Neuronal stem cell (in vitro differentiated cells): Measurements from ENCODE around the gene PHLDB3.

ENCODE experiments used
- DNase-seq: peaks from one replicate; pipeline ENCODE4 v3.0.0-alpha.2; 2013; ENCODE audit warnings: low spot score
- H2AFZ ChIP-seq: one replicate; pipeline ENCODE4 v1.6.1; 2013; ENCODE audit warnings: mild to moderate bottlenecking, low read length, inconsistent platforms
- H2AK5ac ChIP-seq: 2 replicates; pipeline ENCODE4 v1.6.1; 2013; ENCODE audit warnings: low read depth, mild to moderate bottlenecking, inconsistent platforms, low read length, moderate library complexity, mixed read lengths
- H2BK120ac ChIP-seq: 2 replicates; pipeline ENCODE4 v1.6.1; 2013; ENCODE audit warnings: low read depth, mild to moderate bottlenecking, inconsistent platforms, low read length, moderate library complexity, mixed read lengths
- H2BK12ac ChIP-seq: one replicate; pipeline ENCODE4 v1.6.1; 2013; ENCODE audit warnings: low read length, inconsistent platforms
- H2BK15ac ChIP-seq: 2 replicates; pipeline ENCODE4 v1.6.1; 2013; ENCODE audit warnings: mild to moderate bottlenecking, low read length, inconsistent platforms, mixed read lengths
- H2BK5ac ChIP-seq: one replicate; pipeline ENCODE4 v1.6.1; 2013; ENCODE audit warnings: inconsistent platforms, mild to moderate bottlenecking, low read length, moderate library complexity
- H3K14ac ChIP-seq: one replicate; pipeline ENCODE4 v1.6.1; 2013; ENCODE audit warnings: low read length, inconsistent platforms
- H3K18ac ChIP-seq: 2 replicates; pipeline ENCODE4 v1.6.1; 2013; ENCODE audit warnings: low read length, inconsistent platforms
- H3K23ac ChIP-seq: 2 replicates; pipeline ENCODE4 v1.6.1; 2013; ENCODE audit warnings: low read depth, mild to moderate bottlenecking, mixed read lengths, low read length, inconsistent platforms; ENCODE audit not compliant: poor library complexity
- H3K27ac ChIP-seq: replicated peaks from 3 replicates; pipeline ENCODE4 v1.5.1; 2013; ENCODE audit warnings: low read length, inconsistent platforms
- H3K27me3 ChIP-seq, 3 experiments: 2 replicates each; pipeline ENCODE4 v1.6.1; 2013; ENCODE audit warnings: low read length in 3 of 3, mild to moderate bottlenecking in 2 of 3, inconsistent platforms in 1 of 3, low read depth in 1 of 3, mixed read lengths in 1 of 3, moderate library complexity in 1 of 3; ENCODE audit not compliant: control insufficient read depth in 3 of 3, insufficient read depth in 3 of 3
- H3K36me3 ChIP-seq, 2 donors: replicated peaks in 1 of 2; 2 replicates each; pipeline ENCODE4 v1.6.1; 2013; ENCODE audit warnings: low read length in 2 of 2; ENCODE audit not compliant: control insufficient read depth in 2 of 2, insufficient read depth in 2 of 2
- H3K4ac ChIP-seq: 2 replicates; pipeline ENCODE4 v1.6.1; 2013; ENCODE audit warnings: inconsistent platforms, mild to moderate bottlenecking, low read length, moderate library complexity
- H3K4me1 ChIP-seq, 2 donors: 1 replicate in 1 of 2; 2 replicates in 1 of 2; pipeline ENCODE4 v1.6.1; 2013; ENCODE audit warnings: low read length in 2 of 2, low read depth in 1 of 2; ENCODE audit not compliant: control insufficient read depth in 2 of 2, insufficient read depth in 1 of 2
- H3K4me2 ChIP-seq: one replicate; pipeline ENCODE4 v1.6.1; 2013; ENCODE audit warnings: mild to moderate bottlenecking, low read length, inconsistent platforms; ENCODE audit not compliant: insufficient read depth, poor library complexity, severe bottlenecking
- H3K4me3 ChIP-seq, 2 donors: 2 replicates each; pipeline ENCODE4 v1.5.1; 2013; ENCODE audit warnings: low read length in 2 of 2, mild to moderate bottlenecking in 2 of 2, inconsistent platforms in 1 of 2, moderate library complexity in 1 of 2
- H3K79me1 ChIP-seq: one replicate; pipeline ENCODE4 v1.6.1; 2013; ENCODE audit warnings: low read depth, mild to moderate bottlenecking, inconsistent platforms, low read length, moderate library complexity
- H3K9ac ChIP-seq: one replicate; pipeline ENCODE4 v1.6.1; 2013; ENCODE audit warnings: mild to moderate bottlenecking, low read depth, low read length, inconsistent platforms; ENCODE audit not compliant: poor library complexity
- H3K9me3 ChIP-seq, 2 donors: replicated peaks in 1 of 2; 2 replicates each; pipeline versions ENCODE3 to v1.6.1; 2013; ENCODE audit warnings: low read length in 2 of 2, mild to moderate bottlenecking in 2 of 2, inconsistent platforms in 1 of 2, low read depth in 1 of 2, mixed read lengths in 1 of 2, moderate library complexity in 1 of 2; ENCODE audit not compliant: control insufficient read depth in 2 of 2, insufficient read depth in 1 of 2
- H4K8ac ChIP-seq: one replicate; pipeline ENCODE4 v1.6.1; 2013; ENCODE audit warnings: low read depth, mild to moderate bottlenecking, inconsistent platforms, low read length, moderate library complexity
- H4K91ac ChIP-seq: one replicate; pipeline ENCODE4 v1.6.1; 2013; ENCODE audit warnings: low read length, low read depth, mild to moderate bottlenecking, inconsistent platforms; ENCODE audit not compliant: poor library complexity
- WGBS, 2 donors: extraction: QIAGEN DNeasy Blood & Tissue Kit; methylation state at CpG; one replicate each; pipeline ENCODE4 v1.1.7; 2013; ENCODE audit warnings: missing lambda C conversion rate in 2 of 2, mixed read lengths in 1 of 2; ENCODE audit not compliant: insufficient read length in 2 of 2, insufficient replicate concordance in 1 of 2; ENCODE audit errors: extremely low coverage in 2 of 2; 5-methylcytosine and 5-hydroxymethylcytosine counted together

The PHLDB3 gene

DNA sequence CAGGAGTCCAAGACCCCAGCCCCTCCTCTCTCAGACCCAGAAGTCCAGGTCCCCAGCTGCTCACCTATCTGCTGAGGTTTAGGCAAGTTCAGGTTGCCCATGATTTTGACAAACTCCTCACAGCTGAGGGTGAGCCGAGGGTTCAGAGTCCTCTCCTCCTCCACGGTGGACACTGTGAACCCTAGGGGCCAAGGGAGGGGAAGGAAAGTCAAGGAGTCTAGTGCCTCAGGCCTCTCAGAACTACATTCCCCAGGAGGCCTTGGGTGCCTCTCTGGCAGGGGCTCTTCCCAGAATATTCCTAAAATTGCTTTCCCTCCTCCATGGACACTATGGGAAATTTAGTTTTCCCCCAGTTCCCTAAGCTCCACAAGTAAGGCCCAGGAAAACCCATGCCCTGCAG is 3.3 kb upstream of the PHLDB3 start:
- Histone ChIP-seq H4K91ac (no peak overlapping the region), H2BK5ac (no peak overlapping the region), H3K14ac (no peak overlapping the region), H4K8ac (no peak overlapping the region), H3K18ac (no peak overlapping the region), H3K79me1 (no peaks in the 10 kb centered on the region), H2AFZ (no peak overlapping the region), H2AK5ac (no peak overlapping the region), H3K36me3 (peaks cover 5 to 21% of the 10 kb centered on the region in 2 donors), H3K4ac (no peak overlapping the region), H2BK12ac (no peak overlapping the region), H3K4me2 (no peak overlapping the region), H3K27me3 (peaks cover 0 to 10% (median 0%) of the 10 kb centered on the region in 3 experiments), H3K27ac (no peak overlapping the region), H3K23ac (no peak overlapping the region), H3K9ac (no peak overlapping the region), H3K4me3 (no peak overlapping the region), H2BK15ac (no peak overlapping the region), H3K4me1 (peaks cover 3 to 7% of the 10 kb centered on the region in 2 donors), H3K9me3 (peaks cover 0 to 2% of the 10 kb centered on the region in 2 donors), H2BK120ac (no peak overlapping the region)
- no peak for DNase-seq
- WGBS, 2 donors: no CpG with 5 or more reads among the region's 2 CpGs

DNA sequence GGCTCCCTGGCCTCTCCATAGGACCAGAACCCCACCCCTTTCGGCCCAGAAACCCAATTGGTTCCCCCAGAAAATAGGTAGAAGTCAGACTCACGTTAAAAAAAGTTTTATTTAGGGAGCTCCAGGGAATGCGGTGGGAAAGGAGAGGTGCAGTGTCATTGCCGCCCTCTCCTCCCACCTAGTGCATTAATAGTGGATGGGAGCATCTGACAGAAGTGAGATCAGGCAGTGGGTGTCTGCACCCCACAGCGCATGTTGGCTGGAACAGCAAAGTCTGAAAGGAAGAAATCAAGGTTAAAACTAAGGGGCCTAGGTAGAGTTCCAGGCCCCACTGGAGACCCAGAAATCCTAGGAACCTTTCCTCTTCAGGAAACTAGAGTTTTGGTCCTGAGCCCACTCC is 2.1 kb upstream of the PHLDB3 start:
- no CpG with 5 or more reads among the region's 5 CpGs for WGBS, 2 donors
- Histone ChIP-seq H2AK5ac (no peak overlapping the region), H2AFZ (no peak overlapping the region), H3K4ac (no peak overlapping the region), H3K4me1 (peaks cover 7 to 10% of the 10 kb centered on the region in 2 donors), H3K18ac (no peak overlapping the region), H3K23ac (no peak overlapping the region), H4K91ac (no peak overlapping the region), H3K4me2 (no peak overlapping the region), H3K27ac (no peak overlapping the region), H3K9ac (no peak overlapping the region), H2BK12ac (no peak overlapping the region), H4K8ac (no peak overlapping the region), H2BK120ac (no peak overlapping the region), H3K14ac (no peak overlapping the region), H3K4me3 (no peak overlapping the region), H3K79me1 (no peaks in the 10 kb centered on the region), H3K27me3 (peaks cover 0 to 22% (median 0%) of the 10 kb centered on the region in 3 experiments), H2BK5ac (no peak overlapping the region), H3K9me3 (no peaks in the 10 kb centered on the region), H3K36me3 (peaks cover 5 to 25% of the 10 kb centered on the region in 2 donors), H2BK15ac (no peak overlapping the region)
- no peak for DNase-seq

DNA sequence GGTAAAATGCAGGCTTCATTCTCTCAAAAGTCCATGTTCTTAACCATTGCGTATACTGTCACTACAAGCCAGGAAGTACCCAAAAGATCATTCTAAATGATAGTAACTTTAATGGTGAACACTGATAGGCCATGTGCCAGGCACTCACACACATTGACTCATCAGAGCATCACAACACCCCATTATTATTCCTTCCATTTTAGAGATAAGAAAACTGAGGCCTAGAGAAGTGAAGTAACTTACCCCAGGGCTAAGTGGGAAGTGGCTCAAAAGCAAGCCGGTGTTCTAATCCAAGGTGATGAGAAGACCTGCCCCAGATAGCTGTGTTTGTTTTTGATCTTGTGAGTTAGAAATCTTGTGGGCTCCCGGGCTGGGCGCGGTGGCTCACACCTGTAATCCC is 1.4 kb upstream of the PHLDB3 start:
- no peaks in the 10 kb centered on the region for H3K9me3 ChIP-seq
- H3K27me3 ChIP-seq: peaks cover 0 to 26% (median 0%) of the 10 kb centered on the region in 3 experiments
- no CpG with 5 or more reads among the region's 5 CpGs for WGBS, 2 donors
- no peak overlapping the region for H2BK120ac ChIP-seq
- peaks cover 5 to 24% of the 10 kb centered on the region in 2 donors for H3K36me3 ChIP-seq
- H2BK15ac ChIP-seq: no peak overlapping the region
- H2AK5ac ChIP-seq: no peak overlapping the region
- no peak overlapping the region for H2BK12ac ChIP-seq
- no peak overlapping the region for H3K18ac ChIP-seq
- no peak overlapping the region for H3K9ac ChIP-seq
- no peak overlapping the region for H3K4me2 ChIP-seq
- H3K27ac ChIP-seq: no peak overlapping the region
- H2AFZ ChIP-seq: no peak overlapping the region
- H2BK5ac ChIP-seq: no peak overlapping the region
- no peaks in the 10 kb centered on the region for H3K79me1 ChIP-seq
- no peak overlapping the region for H3K4ac ChIP-seq
- no peak overlapping the region for H3K14ac ChIP-seq
- no peak overlapping the region for H3K4me3 ChIP-seq
- H3K4me1 ChIP-seq: peaks cover 7 to 10% of the 10 kb centered on the region in 2 donors
- H4K8ac ChIP-seq: no peak overlapping the region
- H3K23ac ChIP-seq: no peak overlapping the region
- no peak overlapping the region for H4K91ac ChIP-seq
- no peak for DNase-seq

DNA sequence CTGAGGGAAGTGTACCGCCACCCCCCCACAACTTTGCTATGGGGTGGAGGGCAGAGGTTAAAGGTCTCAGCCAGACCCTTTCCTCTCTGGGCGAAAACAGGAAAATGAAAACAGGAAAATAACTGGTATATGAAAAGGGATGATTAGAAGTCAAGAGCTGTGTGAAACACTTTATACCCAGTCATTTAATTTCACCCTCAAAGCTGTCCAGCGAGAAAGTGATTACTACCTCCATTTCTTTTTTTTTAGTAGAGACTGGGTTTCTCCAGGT is 575 bp upstream of the PHLDB3 start:
- no peak for DNase-seq
- H2BK15ac ChIP-seq: no peak overlapping the region
- no peak overlapping the region for H2BK5ac ChIP-seq
- H3K4ac ChIP-seq: no peak overlapping the region
- H4K8ac ChIP-seq: no peak overlapping the region
- peak overlapping the region; percentile 91 for H3K9ac ChIP-seq
- no peaks in the 10 kb centered on the region for H3K9me3 ChIP-seq
- H2AFZ ChIP-seq: peak overlapping the region; percentile 93
- H2AK5ac ChIP-seq: no peak overlapping the region
- no CpG with 5 or more reads among the region's 3 CpGs for WGBS, 2 donors
- H2BK12ac ChIP-seq: no peak overlapping the region
- H3K79me1 ChIP-seq: no peaks in the 10 kb centered on the region
- peaks cover 1 to 20% of the 10 kb centered on the region in 2 donors for H3K36me3 ChIP-seq
- no peak overlapping the region for H3K18ac ChIP-seq
- H3K4me1 ChIP-seq: peaks cover 7 to 10% of the 10 kb centered on the region in 2 donors
- no peak overlapping the region for H3K23ac ChIP-seq
- H2BK120ac ChIP-seq: no peak overlapping the region
- H4K91ac ChIP-seq: no peak overlapping the region
- H3K27ac ChIP-seq: no peak overlapping the region
- peak overlapping the region in 1 of 2 donors; percentile 74 for H3K4me3 ChIP-seq
- no peak overlapping the region for H3K14ac ChIP-seq
- peak overlapping the region; percentile 97 for H3K4me2 ChIP-seq
- H3K27me3 ChIP-seq: peaks cover 0 to 26% (median 0%) of the 10 kb centered on the region in 3 experiments
